ENCODE measurements around the gene SBNO2. TPM values are rescaled to one million over a fixed set of nuclear protein-coding genes. Genes with fewer than 3 reads are reported as not detected.

Gene SBNO2
- total RNA-seq, 2 donors from 2014 or later, result 55.4 to 182 TPM

DNA sequence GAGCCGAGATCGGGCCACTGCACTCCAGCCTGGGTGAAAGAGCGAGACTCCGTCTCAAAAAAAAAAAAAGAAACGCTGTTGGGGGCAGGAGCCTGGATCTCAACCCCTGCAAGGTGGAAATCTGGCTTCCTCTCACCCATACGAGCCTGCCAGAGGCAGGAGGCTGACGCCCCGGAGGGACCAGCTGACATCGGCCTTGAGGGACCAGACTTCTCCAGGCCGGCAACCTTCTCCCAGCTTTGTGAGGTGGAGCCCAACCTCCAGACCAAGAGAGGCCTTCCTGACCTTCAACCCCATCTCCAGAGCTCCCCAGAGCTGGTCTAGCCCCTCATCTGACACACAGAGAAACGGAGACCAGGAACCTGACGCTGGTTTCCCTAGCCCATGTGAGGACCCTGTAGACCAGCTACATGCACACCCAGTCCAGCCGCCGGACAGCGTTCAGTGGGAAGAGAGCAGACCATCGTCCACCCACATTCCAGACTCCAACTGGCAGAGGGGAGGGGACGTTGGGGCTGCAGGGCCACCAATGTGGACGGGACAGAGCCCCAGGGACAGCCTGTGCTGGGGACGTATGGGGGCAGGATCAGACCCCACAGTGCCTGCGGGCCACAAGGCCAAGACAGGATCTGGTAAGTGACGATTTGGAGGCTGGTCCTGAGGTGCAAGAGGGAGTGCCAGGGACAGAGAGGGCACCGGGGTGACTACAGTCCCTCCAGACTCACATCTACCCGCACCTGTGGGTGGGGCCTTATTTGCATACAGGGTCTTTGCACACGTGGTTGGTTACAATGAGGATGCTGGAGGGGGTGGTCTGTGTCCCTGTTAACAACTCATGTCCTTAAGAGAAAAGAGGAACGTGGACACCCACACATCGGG, 11.4 kb downstream of the SBNO2 start:
- Histone ChIP-seq H3K27me3 (replicated peaks; ENCODE audit: insufficient read depth) (no peaks in the 10 kb centered on the region), H3K4me1 (ENCODE audit: control insufficient read depth in 1 of 2, low read depth in 2 of 2) (no peaks in the 10 kb centered on the region), H3K4me3 (no peak overlapping the region), H3K9me3 (no peaks in the 10 kb centered on the region), H3K27ac (no peak overlapping the region), H3K36me3 (peaks cover 6% of the 10 kb centered on the region)
- no peak for ATAC-seq (ENCODE audit: insufficient number of reproducible peaks, low FRiP score, low read depth)
- TF ChIP-seq, protein P1, sequence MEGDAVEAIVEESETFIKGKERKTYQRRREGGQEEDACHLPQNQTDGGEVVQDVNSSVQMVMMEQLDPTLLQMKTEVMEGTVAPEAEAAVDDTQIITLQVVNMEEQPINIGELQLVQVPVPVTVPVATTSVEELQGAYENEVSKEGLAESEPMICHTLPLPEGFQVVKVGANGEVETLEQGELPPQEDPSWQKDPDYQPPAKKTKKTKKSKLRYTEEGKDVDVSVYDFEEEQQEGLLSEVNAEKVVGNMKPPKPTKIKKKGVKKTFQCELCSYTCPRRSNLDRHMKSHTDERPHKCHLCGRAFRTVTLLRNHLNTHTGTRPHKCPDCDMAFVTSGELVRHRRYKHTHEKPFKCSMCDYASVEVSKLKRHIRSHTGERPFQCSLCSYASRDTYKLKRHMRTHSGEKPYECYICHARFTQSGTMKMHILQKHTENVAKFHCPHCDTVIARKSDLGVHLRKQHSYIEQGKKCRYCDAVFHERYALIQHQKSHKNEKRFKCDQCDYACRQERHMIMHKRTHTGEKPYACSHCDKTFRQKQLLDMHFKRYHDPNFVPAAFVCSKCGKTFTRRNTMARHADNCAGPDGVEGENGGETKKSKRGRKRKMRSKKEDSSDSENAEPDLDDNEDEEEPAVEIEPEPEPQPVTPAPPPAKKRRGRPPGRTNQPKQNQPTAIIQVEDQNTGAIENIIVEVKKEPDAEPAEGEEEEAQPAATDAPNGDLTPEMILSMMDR (IDR thresholded peaks at IDR 0.05), result no peak
- DNase-seq (ENCODE audit: low spot score), result no peak

- TF ChIP-seq, protein P1 (IDR thresholded peaks at IDR 0.05), result no peak
- Histone ChIP-seq H3K36me3 (peaks cover under 1% of the 10 kb centered on the region), H3K9me3 (no peaks in the 10 kb centered on the region), H3K4me3 (no peak overlapping the region), H3K27ac (no peak overlapping the region), H3K4me1 (ENCODE audit: control insufficient read depth in 1 of 2, low read depth in 2 of 2) (peaks cover 0 to under 1% of the 10 kb centered on the region in 2 donors), H3K27me3 (replicated peaks; ENCODE audit: insufficient read depth) (no peaks in the 10 kb centered on the region)
- DNase-seq (ENCODE audit: low spot score) (no peak), ATAC-seq (ENCODE audit: insufficient number of reproducible peaks, low FRiP score, low read depth) (no peak)
These were observed 12.4 kb downstream of the SBNO2 start for GRCh38 chr19:1161716-1162115.

GRCh38 chr19:1159864-1160595, 14.0 kb downstream of the SBNO2 start:
- Histone ChIP-seq H3K27me3 (replicated peaks; ENCODE audit: insufficient read depth) (no peaks in the 10 kb centered on the region), H3K9me3 (no peaks in the 10 kb centered on the region), H3K27ac (no peak overlapping the region), H3K4me1 (ENCODE audit: control insufficient read depth in 1 of 2, low read depth in 2 of 2) (peaks cover 14 to 18% of the 10 kb centered on the region in 2 donors), H3K36me3 (no peaks in the 10 kb centered on the region), H3K4me3 (no peak overlapping the region)
- ATAC-seq (ENCODE audit: insufficient number of reproducible peaks, low FRiP score, low read depth), result no peak
- TF ChIP-seq, protein P1 (IDR thresholded peaks at IDR 0.05), result no peak
- DNase-seq (ENCODE audit: low spot score), result no peak

- no peak for DNase-seq (ENCODE audit: low spot score)
- Histone ChIP-seq H3K4me3 (no peak overlapping the region), H3K4me1 (ENCODE audit: control insufficient read depth in 1 of 2, low read depth in 2 of 2) (peaks cover 23 to 28% of the 10 kb centered on the region in 2 donors), H3K27ac (no peak overlapping the region), H3K36me3 (no peaks in the 10 kb centered on the region), H3K27me3 (replicated peaks; ENCODE audit: insufficient read depth) (no peaks in the 10 kb centered on the region), H3K9me3 (no peaks in the 10 kb centered on the region)
- TF ChIP-seq, protein P1 (IDR thresholded peaks at IDR 0.05), result no peak
- ATAC-seq (ENCODE audit: insufficient number of reproducible peaks, low FRiP score, low read depth), result no peak
These were observed 15.1 kb downstream of the SBNO2 start for GRCh38 chr19:1158885-1159448.
